ENCODE measurements around the gene RAD51B. TPM values are rescaled to one million over a fixed set of nuclear protein-coding genes. Genes with fewer than 3 reads are reported as not detected.
A peak's percentile ranks its signal among the peaks of the same experiment; 100 is the strongest.
"Not testable (repeated sequence)": the region's sequence is repeated elsewhere in the genome, so short reads cannot be mapped to it uniquely, and the experiment has no call there.

Gene RAD51B
- total RNA-seq, 1 donor from 2014 or later: 25.1 TPM

DNA sequence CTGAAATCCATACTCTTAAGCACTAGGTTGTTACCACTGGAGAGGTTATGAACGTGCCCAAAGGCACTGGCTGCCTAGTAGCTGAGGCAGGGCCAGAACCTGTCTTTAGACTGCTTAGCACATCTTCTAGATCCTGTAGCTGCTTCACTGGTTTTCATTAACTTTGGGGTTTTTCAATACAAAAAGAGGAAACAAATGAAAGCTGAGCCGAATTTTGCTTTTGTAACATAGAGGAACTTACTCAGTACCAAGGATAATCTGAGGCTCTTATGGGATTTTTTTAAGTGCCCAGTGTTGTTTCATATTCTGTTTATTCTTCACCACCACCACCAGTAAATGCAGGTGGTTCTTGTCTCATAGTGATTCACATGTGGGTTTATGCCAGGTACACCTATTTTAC lies 396.1 kb downstream of the RAD51B start:
- H3K27me3 Mint-ChIP-seq (ENCODE audit: low read depth): no peaks in the 10 kb centered on the region
- DNase-seq (ENCODE audit: low spot score): no peak
- H3K4me3 Mint-ChIP-seq (ENCODE audit: low read depth): no peak overlapping the region
- no peaks in the 10 kb centered on the region for H3K9me3 Mint-ChIP-seq
- H3K4me1 Mint-ChIP-seq (ENCODE audit: low read depth): peaks cover 19% of the 10 kb centered on the region
- intact Hi-C loops (cut with micrococcal nuclease): loop anchor here (10.0 kb wide), 1 partner anchor 521 kb away; the partner anchor contains the start of gene RDH11
- H3K27ac Mint-ChIP-seq: no peak overlapping the region
- H3K36me3 Mint-ChIP-seq (ENCODE audit: low read depth): no peaks in the 10 kb centered on the region

DNA sequence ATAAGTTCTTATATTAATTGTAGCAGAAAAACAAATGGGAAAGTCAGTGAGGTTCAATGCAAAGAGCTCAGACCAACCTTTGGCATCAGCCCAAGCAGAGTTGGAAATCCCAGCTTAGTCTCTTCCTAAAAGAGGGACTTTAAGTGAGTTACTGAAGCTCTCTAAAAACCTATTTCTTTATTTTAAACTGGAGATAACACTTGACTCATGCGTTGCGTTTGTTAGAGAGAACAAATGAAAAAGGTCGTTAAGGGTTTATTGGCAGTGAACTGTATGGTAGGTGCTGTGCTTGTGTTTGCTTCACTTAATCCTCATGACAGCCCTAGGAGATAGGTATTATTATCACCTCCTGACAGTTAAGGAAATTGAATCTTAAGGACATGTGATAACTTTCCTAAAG lies 396.5 kb downstream of the RAD51B start:
- peaks cover 17% of the 10 kb centered on the region for H3K4me1 Mint-ChIP-seq (ENCODE audit: low read depth)
- H3K27me3 Mint-ChIP-seq (ENCODE audit: low read depth): no peaks in the 10 kb centered on the region
- no peak overlapping the region for H3K27ac Mint-ChIP-seq
- intact Hi-C loops (cut with micrococcal nuclease): loop anchor here (10.0 kb wide), 1 partner anchor 521 kb away; the partner anchor contains the start of gene RDH11
- H3K4me3 Mint-ChIP-seq (ENCODE audit: low read depth): no peak overlapping the region
- DNase-seq (ENCODE audit: low spot score): no peak
- no peaks in the 10 kb centered on the region for H3K9me3 Mint-ChIP-seq
- H3K36me3 Mint-ChIP-seq (ENCODE audit: low read depth): no peaks in the 10 kb centered on the region

GRCh38 chr14:68216957-68217356 lies 397.4 kb downstream of the RAD51B start:
- Mint-ChIP-seq H3K4me3 (ENCODE audit: low read depth) (no peak overlapping the region), H3K9me3 (peaks cover 7% of the 10 kb centered on the region), H3K27ac (no peak overlapping the region), H3K4me1 (ENCODE audit: low read depth) (peaks cover 13% of the 10 kb centered on the region), H3K36me3 (ENCODE audit: low read depth) (no peaks in the 10 kb centered on the region), H3K27me3 (ENCODE audit: low read depth) (no peaks in the 10 kb centered on the region)
- intact Hi-C loops (cut with micrococcal nuclease): loop anchor here (10.0 kb wide), 1 partner anchor 522 kb away; the partner anchor contains the start of gene RDH11
- no peak for DNase-seq (ENCODE audit: low spot score)

DNA sequence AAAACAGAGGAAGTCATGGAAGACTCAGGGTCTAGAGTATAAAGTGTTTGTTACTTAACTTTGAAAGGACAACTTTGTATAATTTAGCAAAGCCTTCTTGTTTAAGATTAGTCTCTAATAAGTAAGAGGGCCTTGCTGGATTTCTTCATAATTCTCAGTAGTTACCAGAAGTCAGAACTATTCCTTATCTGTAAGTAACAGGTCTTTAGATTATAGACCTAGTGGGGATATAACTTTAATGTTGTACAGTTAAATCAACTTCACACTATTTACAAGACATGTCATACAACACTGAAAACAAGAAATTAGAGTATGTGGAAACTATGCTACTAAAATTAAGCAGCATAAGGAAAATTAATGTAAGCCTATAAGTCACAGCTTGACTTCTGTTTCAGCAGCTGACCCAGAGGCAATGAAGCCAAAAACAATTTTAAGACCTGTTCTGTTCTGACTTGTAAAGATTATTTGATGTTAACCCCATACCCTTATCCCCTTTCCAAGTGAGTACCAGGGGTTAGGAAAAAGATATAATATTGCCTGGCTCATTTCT lies 398.3 kb downstream of the RAD51B start:
- no peak for DNase-seq (ENCODE audit: low spot score)
- intact Hi-C loops (cut with micrococcal nuclease): loop anchor here (10.0 kb wide), 1 partner anchor 523 kb away; the partner anchor contains the start of gene RDH11
- Mint-ChIP-seq H3K9me3 (peaks cover 10% of the 10 kb centered on the region), H3K27me3 (ENCODE audit: low read depth) (no peaks in the 10 kb centered on the region), H3K36me3 (ENCODE audit: low read depth) (no peaks in the 10 kb centered on the region), H3K27ac (no peak overlapping the region), H3K4me3 (ENCODE audit: low read depth) (no peak overlapping the region), H3K4me1 (ENCODE audit: low read depth) (peaks cover 9% of the 10 kb centered on the region)

GRCh38 chr14:68219407-68219806 lies 399.8 kb downstream of the RAD51B start:
- peaks cover 12% of the 10 kb centered on the region for H3K4me1 Mint-ChIP-seq (ENCODE audit: low read depth)
- DNase-seq (ENCODE audit: low spot score): no peak
- no peak overlapping the region for H3K27ac Mint-ChIP-seq
- intact Hi-C loops (cut with micrococcal nuclease): loop anchor here (10.0 kb wide), 1 partner anchor 525 kb away; the partner anchor contains the start of gene RDH11
- H3K9me3 Mint-ChIP-seq: peaks cover 10% of the 10 kb centered on the region
- H3K27me3 Mint-ChIP-seq (ENCODE audit: low read depth): no peaks in the 10 kb centered on the region
- H3K4me3 Mint-ChIP-seq (ENCODE audit: low read depth): no peak overlapping the region
- no peaks in the 10 kb centered on the region for H3K36me3 Mint-ChIP-seq (ENCODE audit: low read depth)

GRCh38 chr14:68221046-68221445 lies 401.5 kb downstream of the RAD51B start:
- H3K4me1 Mint-ChIP-seq (ENCODE audit: low read depth): peaks cover 12% of the 10 kb centered on the region
- DNase-seq (ENCODE audit: low spot score); H3K36me3 Mint-ChIP-seq (ENCODE audit: low read depth); H3K27ac Mint-ChIP-seq; intact Hi-C loops (cut with micrococcal nuclease); H3K27me3 Mint-ChIP-seq (ENCODE audit: low read depth); H3K9me3 Mint-ChIP-seq; H3K4me3 Mint-ChIP-seq (ENCODE audit: low read depth): not testable (repeated sequence)

- Mint-ChIP-seq H3K36me3 (ENCODE audit: low read depth) (no peaks in the 10 kb centered on the region), H3K27ac (no peak overlapping the region), H3K27me3 (ENCODE audit: low read depth) (no peaks in the 10 kb centered on the region), H3K4me1 (ENCODE audit: low read depth) (peaks cover 12% of the 10 kb centered on the region), H3K9me3 (peaks cover 10% of the 10 kb centered on the region), H3K4me3 (ENCODE audit: low read depth) (no peak overlapping the region)
- no peak for DNase-seq (ENCODE audit: low spot score)
- intact Hi-C loops (cut with micrococcal nuclease): no loop called here
Observed at GRCh38 chr14:68222154-68222553, 402.6 kb downstream of the RAD51B start.

DNA sequence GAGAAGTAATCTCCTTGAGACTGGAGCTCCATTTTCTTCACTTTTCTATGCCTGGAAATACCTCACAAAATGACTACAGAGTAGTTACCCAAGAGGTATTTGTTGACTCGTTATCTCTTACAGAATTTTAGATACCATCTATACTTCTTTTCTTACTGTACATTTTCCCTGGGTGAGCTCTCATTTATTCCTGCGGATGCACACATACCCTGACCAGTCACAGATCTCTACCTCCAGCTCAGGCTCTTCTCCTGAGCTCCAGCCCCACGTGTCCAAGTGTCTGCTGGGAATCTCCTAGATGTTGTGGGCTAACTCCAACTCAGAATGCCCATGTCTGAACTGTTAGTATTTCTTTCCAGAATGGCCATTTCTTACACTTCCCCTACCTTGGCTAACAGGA lies 403.1 kb downstream of the RAD51B start:
- no peak for DNase-seq (ENCODE audit: low spot score)
- H3K36me3 Mint-ChIP-seq (ENCODE audit: low read depth): no peaks in the 10 kb centered on the region
- H3K27ac Mint-ChIP-seq: no peak overlapping the region
- intact Hi-C loops (cut with micrococcal nuclease): no loop called here
- peaks cover 10% of the 10 kb centered on the region for H3K9me3 Mint-ChIP-seq
- H3K4me3 Mint-ChIP-seq (ENCODE audit: low read depth): no peak overlapping the region
- peaks cover 12% of the 10 kb centered on the region for H3K4me1 Mint-ChIP-seq (ENCODE audit: low read depth)
- H3K27me3 Mint-ChIP-seq (ENCODE audit: low read depth): no peaks in the 10 kb centered on the region

- peaks cover 10% of the 10 kb centered on the region for H3K9me3 Mint-ChIP-seq
- DNase-seq (ENCODE audit: low spot score): no peak
- no peak overlapping the region for H3K27ac Mint-ChIP-seq
- no peak overlapping the region for H3K4me3 Mint-ChIP-seq (ENCODE audit: low read depth)
- no peaks in the 10 kb centered on the region for H3K27me3 Mint-ChIP-seq (ENCODE audit: low read depth)
- intact Hi-C loops (cut with micrococcal nuclease): no loop called here
- no peaks in the 10 kb centered on the region for H3K36me3 Mint-ChIP-seq (ENCODE audit: low read depth)
- peaks cover 14% of the 10 kb centered on the region for H3K4me1 Mint-ChIP-seq (ENCODE audit: low read depth)
Observed at GRCh38 chr14:68223631-68224030, 404.1 kb downstream of the RAD51B start.

DNA sequence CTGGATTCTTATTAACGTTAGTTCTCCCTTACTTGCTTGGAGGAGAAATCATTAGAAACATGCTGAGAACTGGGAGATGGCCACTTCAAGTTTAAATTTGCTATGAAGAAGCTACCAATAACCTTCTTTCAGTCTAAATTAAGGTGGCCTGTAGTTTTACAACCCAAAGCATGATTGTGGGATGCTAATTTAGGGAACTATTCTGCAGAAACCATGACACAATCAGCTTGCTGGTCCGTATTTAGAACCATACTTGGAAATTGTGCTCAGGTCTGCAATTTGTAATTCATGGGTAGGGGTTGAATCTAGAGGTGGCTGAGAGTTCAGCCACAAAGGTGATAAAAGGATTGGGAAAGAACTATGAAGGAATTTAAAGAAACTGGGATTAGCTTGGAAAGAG lies 405.7 kb downstream of the RAD51B start:
- no peaks in the 10 kb centered on the region for H3K36me3 Mint-ChIP-seq (ENCODE audit: low read depth)
- intact Hi-C loops (cut with micrococcal nuclease): no loop called here

DNA sequence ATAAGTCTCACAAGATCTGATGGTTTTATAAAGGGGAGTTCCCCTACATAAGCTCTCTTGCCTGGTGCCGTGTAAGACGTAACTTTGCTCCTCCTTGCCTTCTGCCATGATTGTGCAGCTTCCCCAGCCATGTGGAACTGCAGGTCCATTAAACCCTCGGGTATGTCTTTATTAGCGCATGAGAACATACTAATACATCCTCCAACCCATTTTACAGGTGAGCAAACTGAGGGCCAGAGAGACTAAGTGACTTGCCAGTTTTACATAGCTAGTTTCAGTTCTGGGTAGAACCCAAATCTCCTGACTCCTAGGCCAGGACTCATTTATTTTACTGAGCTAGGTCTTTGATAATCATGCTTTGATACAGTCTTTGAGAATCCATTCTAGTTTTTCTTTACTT lies 406.9 kb downstream of the RAD51B start:
- DNase-seq (ENCODE audit: low spot score): no peak
- no peaks in the 10 kb centered on the region for H3K27me3 Mint-ChIP-seq (ENCODE audit: low read depth)
- H3K36me3 Mint-ChIP-seq (ENCODE audit: low read depth): no peaks in the 10 kb centered on the region
- H3K4me3 Mint-ChIP-seq (ENCODE audit: low read depth): no peak overlapping the region
- intact Hi-C loops (cut with micrococcal nuclease): no loop called here
- peaks cover 21% of the 10 kb centered on the region for H3K4me1 Mint-ChIP-seq (ENCODE audit: low read depth)
- H3K27ac Mint-ChIP-seq: no peak overlapping the region
- H3K9me3 Mint-ChIP-seq: peaks cover 7% of the 10 kb centered on the region

More for the DNA sequence above, 405.7 kb downstream of the RAD51B start:
- Mint-ChIP-seq H3K27me3 (ENCODE audit: low read depth) (no peaks in the 10 kb centered on the region), H3K4me1 (ENCODE audit: low read depth) (peaks cover 27% of the 10 kb centered on the region), H3K4me3 (ENCODE audit: low read depth) (no peak overlapping the region), H3K9me3 (peaks cover 10% of the 10 kb centered on the region), H3K27ac (no peak overlapping the region)
- DNase-seq (ENCODE audit: low spot score): no peak

DNA sequence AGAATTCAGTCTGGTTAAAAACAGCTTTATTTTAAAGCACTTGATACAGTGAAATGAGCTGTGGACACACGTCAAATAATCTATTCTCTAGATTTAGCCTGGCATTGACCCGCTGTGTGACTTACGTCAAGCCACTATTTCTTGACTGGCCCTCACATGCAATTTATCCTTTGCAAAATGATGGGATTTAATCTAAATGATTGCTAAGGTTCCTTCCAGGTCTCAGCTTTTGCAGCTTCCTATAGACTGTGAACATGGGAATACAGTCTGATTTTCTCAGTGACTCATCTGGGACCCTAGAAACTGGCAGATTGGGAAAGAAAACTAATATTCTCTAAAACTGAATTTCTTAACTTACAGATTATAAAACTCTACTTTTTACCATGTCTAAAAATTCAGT lies 409.1 kb downstream of the RAD51B start:
- DNase-seq (ENCODE audit: low spot score): no peak
- H3K27ac Mint-ChIP-seq: no peak overlapping the region
- H3K27me3 Mint-ChIP-seq (ENCODE audit: low read depth): no peaks in the 10 kb centered on the region
- no peaks in the 10 kb centered on the region for H3K36me3 Mint-ChIP-seq (ENCODE audit: low read depth)
- H3K9me3 Mint-ChIP-seq: no peaks in the 10 kb centered on the region
- intact Hi-C loops (cut with micrococcal nuclease): loop anchor here (1.0 kb wide), 1 partner anchor 18 kb away; no protein-coding TSS in a partner anchor
- H3K4me3 Mint-ChIP-seq (ENCODE audit: low read depth): no peak overlapping the region
- peaks cover 15% of the 10 kb centered on the region for H3K4me1 Mint-ChIP-seq (ENCODE audit: low read depth)

DNA sequence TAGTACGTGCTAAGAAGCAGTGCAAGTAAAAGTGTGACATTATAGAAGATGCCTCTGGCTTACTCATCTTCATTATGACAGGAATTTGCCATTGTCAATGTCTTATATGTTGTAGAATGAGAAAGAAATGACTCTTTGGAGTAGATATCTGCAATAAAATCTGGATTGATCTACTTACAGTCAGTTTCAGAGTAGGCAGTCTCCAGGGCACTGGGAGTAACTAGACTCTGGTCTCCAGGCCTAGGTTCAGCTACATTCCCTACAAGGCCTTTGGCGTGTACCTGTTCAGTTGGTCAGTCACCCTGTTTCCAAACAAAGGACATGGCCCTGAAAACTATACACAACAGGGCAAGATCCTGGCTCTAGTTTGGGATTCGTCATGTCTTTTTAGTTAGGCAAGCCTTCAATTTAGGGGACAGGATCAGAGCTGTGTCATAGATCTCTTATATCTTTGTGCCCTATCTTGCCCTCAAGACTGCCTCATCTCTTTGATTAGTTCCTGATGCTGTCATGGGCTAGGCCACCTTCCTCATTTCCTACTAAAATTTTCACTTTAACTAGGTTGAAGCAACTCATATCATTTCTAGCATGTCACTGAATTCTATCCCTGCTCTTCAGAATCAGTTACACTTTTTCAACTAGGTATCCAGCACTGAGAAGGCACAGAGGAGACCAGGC lies 410.0 kb downstream of the RAD51B start:
- peaks cover 15% of the 10 kb centered on the region for H3K4me1 Mint-ChIP-seq (ENCODE audit: low read depth)
- H3K9me3 Mint-ChIP-seq: no peaks in the 10 kb centered on the region
- no peaks in the 10 kb centered on the region for H3K36me3 Mint-ChIP-seq (ENCODE audit: low read depth)
- no peaks in the 10 kb centered on the region for H3K27me3 Mint-ChIP-seq (ENCODE audit: low read depth)
- peak overlapping the region; percentile 57 for H3K27ac Mint-ChIP-seq
- no peak overlapping the region for H3K4me3 Mint-ChIP-seq (ENCODE audit: low read depth)
- intact Hi-C loops (cut with micrococcal nuclease): loop anchor here (1.0 to 5.0 kb wide), 5 partner anchors 19 to 588 kb away; no protein-coding TSS in a partner anchor
- no peak for DNase-seq (ENCODE audit: low spot score)

Data from activated T-helper 2 cell treated with anti-CD3 and anti-CD28 coated beads, Interferon-gamma antibody, Interleukin-2, Interleukin-4, amounts not matched to agents 10 μg/mL and 5 μg/mL and 100 μg/mL, durations not matched to agents 14 hours and 24 hours and 36 hours (primary cell).